ENCODE measurements around the gene SLC17A3.

GRCh38 chr6:25830458-25830857 is 43.6 kb downstream of the SLC17A3 start:
- TF ChIP-seq, protein P1, sequence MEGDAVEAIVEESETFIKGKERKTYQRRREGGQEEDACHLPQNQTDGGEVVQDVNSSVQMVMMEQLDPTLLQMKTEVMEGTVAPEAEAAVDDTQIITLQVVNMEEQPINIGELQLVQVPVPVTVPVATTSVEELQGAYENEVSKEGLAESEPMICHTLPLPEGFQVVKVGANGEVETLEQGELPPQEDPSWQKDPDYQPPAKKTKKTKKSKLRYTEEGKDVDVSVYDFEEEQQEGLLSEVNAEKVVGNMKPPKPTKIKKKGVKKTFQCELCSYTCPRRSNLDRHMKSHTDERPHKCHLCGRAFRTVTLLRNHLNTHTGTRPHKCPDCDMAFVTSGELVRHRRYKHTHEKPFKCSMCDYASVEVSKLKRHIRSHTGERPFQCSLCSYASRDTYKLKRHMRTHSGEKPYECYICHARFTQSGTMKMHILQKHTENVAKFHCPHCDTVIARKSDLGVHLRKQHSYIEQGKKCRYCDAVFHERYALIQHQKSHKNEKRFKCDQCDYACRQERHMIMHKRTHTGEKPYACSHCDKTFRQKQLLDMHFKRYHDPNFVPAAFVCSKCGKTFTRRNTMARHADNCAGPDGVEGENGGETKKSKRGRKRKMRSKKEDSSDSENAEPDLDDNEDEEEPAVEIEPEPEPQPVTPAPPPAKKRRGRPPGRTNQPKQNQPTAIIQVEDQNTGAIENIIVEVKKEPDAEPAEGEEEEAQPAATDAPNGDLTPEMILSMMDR (conservative IDR thresholded peaks at IDR 0.05; ENCODE audit: low read depth, low read length): no peak
- TF ChIP-seq EZH2 (IDR thresholded peaks at IDR 0.05; ENCODE audit: low read length, unreplicated experiment): no peak
- TF ChIP-seq EZH2phosphoT487 (IDR thresholded peaks at IDR 0.05; ENCODE audit: borderline replicate concordance, low read length): no peak

Measured in PC-3 (cell line).